Activated CD8-positive, alpha-beta memory T cell treated with anti-CD3 and anti-CD28 coated beads, Interleukin-2, amount 10 ng/mL, durations not matched to agents 7 days and 5 days (primary cell): ENCODE data around the gene LHX4. TPM values are rescaled to one million over a fixed set of nuclear protein-coding genes. Genes with fewer than 3 reads are reported as not detected.

ENCODE experiments used
- ATAC-seq: fragments of 150-1000 bp; cut with Tn5 transposase; one replicate; pipeline ENCODE4 v1.10.0; 2021; ENCODE audit warnings: moderate library complexity
- CTCF ChIA-PET: fragments of 350-600 bp; sonication (Branson Sonifier 250); formaldehyde crosslinking; loops from one replicate; lab custom pipeline; 2021; ENCODE audit warnings: antibody characterized with exemption; lab: Charles Lee
- DNase-seq: peaks from one replicate; pipeline ENCODE4 v3.0.0-alpha.2; 2020
- H3K27ac Mint-ChIP-seq: one replicate; pipeline ENCODE4 v1.8.0; 2021; ENCODE audit warnings: mild to moderate bottlenecking, mixed read lengths
- H3K27me3 Mint-ChIP-seq: one replicate; pipeline ENCODE4 v1.8.0; 2021; ENCODE audit warnings: mixed read lengths
- H3K36me3 Mint-ChIP-seq: one replicate; pipeline ENCODE4 v1.8.0; 2021; ENCODE audit warnings: mild to moderate bottlenecking, mixed read lengths
- H3K4me1 Mint-ChIP-seq: one replicate; pipeline ENCODE4 v1.8.0; 2021; ENCODE audit warnings: mixed read lengths
- H3K4me3 Mint-ChIP-seq: one replicate; pipeline ENCODE4 v1.8.0; 2021; ENCODE audit warnings: mild to moderate bottlenecking, moderate library complexity, mixed read lengths
- H3K9me3 Mint-ChIP-seq: one replicate; pipeline ENCODE4 v1.8.0; 2022; ENCODE audit warnings: low read depth, mixed read lengths
- total RNA-seq, 2 experiments: library from RNA; stranded (reverse); gene quantifications; one replicate each; pipeline ENCODE4 v1.2.3, GENCODE V29; 2021

The LHX4 gene
- total RNA-seq, 2 experiments from 2014 or later = not detected

DNA sequence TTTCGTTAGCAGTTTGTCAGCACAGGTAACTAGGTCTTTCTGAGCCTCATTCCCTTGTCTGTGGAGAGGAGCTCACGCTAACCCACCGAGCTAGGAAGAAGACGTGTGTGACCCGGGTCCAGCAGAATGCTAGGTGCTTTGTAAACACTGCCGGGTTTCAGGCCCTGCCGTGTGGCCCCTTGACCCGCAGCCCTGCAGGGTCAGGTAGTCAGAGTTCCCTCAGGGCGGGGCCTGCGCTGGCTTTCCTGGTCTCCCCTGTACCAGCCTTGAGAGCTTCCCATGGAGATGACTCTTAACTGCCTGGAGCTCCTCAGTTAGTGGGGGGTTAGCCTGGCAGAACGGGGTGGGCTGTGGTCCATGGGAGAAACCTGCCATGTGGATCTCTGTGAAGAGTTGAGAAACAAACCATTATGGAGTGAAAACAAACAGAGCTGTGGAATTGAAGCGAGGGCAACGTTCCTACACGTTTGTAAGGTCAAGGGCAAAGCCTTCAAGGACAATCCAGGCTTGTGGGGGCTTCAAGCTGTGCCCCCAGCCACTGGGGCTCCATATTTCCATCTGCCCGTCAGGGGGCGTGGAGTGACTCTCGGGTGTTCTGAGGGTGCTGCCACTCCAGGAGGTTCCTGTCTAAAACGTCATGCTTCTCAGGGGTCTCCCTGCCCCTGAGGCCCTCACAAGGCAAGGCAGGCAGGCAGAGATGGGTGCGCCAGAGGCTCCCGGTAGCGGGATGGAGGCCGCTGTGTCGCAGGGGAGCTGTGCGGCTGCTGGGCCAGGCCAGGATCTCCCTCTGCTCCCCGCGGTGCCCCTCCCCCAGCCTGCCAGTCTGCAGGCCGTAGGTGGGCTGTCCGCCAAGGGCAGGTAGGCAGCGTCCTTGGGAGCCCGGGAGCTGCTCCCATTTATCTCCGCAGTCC lies 23.8 kb downstream of the LHX4 start:
- CTCF ChIA-PET = interaction anchor here (0.6 to 3.0 kb wide), 19 partner anchors 8 to 460 kb away, joined by 3 to 25 read pairs (median 4); no protein-coding TSS in a partner anchor
- DNase-seq = no peak
- Mint-ChIP-seq H3K4me3 (no peak overlapping the region), H3K9me3 (no peaks in the 10 kb centered on the region), H3K4me1 (no peaks in the 10 kb centered on the region), H3K27me3 (no peaks in the 10 kb centered on the region), H3K27ac (no peak overlapping the region), H3K36me3 (no peaks in the 10 kb centered on the region)
- no peak for ATAC-seq

DNA sequence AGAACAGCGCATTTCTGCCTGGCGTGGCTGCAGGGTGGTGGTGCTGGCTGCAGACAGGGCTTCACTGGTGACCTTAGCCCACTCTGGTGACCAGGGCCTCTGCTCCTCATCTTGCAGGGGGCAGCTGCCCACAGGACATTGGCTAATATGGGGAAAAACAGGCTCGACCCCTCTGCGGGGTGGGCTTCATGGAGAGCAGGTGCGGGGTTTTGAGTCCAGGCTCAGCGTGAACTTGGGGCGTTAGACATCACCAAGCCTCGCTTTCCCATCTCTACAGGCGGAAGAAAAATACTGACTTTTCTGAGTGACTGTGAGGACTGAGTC lies 24.4 kb downstream of the LHX4 start:
- Mint-ChIP-seq H3K4me3 (no peak overlapping the region), H3K9me3 (no peaks in the 10 kb centered on the region), H3K4me1 (no peaks in the 10 kb centered on the region), H3K27ac (no peak overlapping the region), H3K36me3 (no peaks in the 10 kb centered on the region), H3K27me3 (no peaks in the 10 kb centered on the region)
- CTCF ChIA-PET = interaction anchor here (0.9 to 3.0 kb wide), 4 partner anchors 23 to 228 kb away, joined by 3 to 25 read pairs (median 9); no protein-coding TSS in a partner anchor
- DNase-seq (no peak), ATAC-seq (no peak)

DNA sequence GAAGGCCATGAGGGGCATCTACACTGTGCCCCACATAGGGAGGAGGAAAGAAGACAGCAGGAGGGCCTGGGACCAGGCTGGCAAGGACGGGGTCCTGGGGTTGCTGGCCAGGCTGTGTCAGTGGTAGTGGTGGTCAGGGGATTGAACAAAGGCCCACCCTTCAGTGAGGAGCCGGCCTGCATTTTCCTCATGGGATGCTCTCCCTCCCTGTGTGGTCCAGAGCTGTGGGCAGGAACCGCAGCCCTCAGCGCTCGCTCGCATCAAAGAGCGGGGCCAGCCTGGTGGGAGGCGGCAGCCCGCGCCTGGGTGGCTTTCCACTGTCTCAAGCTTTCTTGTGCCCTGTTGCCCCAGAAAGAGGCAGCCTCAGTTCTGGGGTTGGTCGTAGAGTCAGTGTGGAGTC lies 24.8 kb downstream of the LHX4 start:
- ATAC-seq (no peak), DNase-seq (no peak)
- H3K9me3 Mint-ChIP-seq = no peaks in the 10 kb centered on the region
- CTCF ChIA-PET = interaction anchor here (0.9 kb wide), 1 partner anchor 228 kb away, joined by 3 read pairs; no protein-coding TSS in a partner anchor
- H3K4me3 Mint-ChIP-seq = no peak overlapping the region
- no peak overlapping the region for H3K27ac Mint-ChIP-seq
- H3K27me3 Mint-ChIP-seq = no peaks in the 10 kb centered on the region
- H3K4me1 Mint-ChIP-seq = no peaks in the 10 kb centered on the region
- no peaks in the 10 kb centered on the region for H3K36me3 Mint-ChIP-seq

DNA sequence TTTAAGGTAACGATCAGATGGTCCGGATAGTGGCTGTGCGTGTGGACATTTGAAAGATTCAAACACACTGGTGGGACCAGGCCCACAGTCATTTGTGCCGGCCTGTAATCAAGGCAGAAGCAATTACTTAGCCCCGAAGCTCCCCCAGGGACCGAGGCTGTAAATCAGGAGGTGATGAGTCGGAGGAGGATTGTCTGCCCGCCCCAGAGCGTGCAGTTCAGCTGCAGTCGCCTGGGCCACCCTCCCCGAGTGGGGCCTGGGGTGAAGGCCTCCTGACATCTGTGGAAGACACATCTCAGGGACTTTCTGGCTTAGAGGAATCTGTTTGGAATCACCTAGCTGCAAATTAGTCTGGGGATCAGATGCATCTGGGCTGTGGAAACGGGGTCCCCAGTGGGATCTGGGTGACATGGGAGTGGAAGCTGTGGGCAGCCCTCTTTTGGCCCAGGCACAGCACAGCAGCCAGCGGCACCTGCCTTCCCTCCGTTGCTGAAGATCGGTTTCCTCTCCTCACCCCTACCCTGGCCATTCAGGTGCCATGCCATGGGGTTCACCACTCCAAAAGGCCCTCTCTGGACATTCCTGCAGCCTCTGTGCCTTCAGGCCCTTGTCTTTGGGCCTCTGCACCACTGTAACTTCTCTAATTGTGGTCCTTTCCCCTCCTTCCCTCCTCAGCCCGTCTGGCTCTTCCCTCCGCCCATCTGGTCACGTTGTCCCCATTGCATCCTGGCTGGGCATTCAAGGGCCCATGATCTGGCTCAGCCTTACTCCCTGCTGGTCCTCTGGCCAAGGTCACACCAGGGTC lies 25.7 kb downstream of the LHX4 start:
- DNase-seq (no peak), ATAC-seq (no peak)
- H3K27me3 Mint-ChIP-seq = no peaks in the 10 kb centered on the region
- CTCF ChIA-PET = no interaction called here
- no peaks in the 10 kb centered on the region for H3K4me1 Mint-ChIP-seq
- no peaks in the 10 kb centered on the region for H3K9me3 Mint-ChIP-seq
- no peak overlapping the region for H3K27ac Mint-ChIP-seq
- no peaks in the 10 kb centered on the region for H3K36me3 Mint-ChIP-seq
- no peak overlapping the region for H3K4me3 Mint-ChIP-seq

DNA sequence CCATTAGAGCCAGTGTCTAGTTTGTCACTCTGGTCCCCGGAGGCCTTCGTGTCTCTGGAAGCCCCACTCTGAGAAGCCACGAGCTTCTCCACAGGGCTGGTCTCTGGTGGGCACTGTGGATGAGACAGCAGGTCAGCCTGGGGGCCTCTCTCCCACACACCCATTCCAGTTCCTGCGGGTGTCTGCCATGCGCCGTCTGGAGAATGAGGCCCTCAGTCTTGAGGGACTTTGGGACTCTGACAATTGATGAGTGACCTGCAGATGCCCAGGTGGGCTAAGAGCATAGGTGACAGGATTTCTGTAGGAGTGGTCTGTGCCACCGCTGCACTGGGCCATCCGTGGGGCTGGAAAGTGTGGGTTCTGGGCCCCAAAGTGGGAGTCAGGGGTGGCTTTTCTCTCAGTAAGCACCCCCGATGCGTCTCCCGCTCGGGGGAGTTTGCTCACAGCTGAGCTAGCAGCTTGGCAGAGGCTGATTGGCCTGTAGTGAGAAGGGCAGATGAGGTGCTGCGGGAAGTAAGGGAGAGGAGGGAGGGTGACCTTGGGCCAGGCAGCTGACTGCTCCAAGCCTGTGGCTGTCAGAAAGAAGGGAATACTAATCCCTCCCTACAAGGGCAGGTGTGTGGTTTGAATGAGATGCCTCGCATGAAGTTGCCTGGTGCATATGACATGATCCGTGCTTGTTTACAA lies 26.4 kb downstream of the LHX4 start:
- CTCF ChIA-PET = no interaction called here
- no peak overlapping the region for H3K4me3 Mint-ChIP-seq

DNA sequence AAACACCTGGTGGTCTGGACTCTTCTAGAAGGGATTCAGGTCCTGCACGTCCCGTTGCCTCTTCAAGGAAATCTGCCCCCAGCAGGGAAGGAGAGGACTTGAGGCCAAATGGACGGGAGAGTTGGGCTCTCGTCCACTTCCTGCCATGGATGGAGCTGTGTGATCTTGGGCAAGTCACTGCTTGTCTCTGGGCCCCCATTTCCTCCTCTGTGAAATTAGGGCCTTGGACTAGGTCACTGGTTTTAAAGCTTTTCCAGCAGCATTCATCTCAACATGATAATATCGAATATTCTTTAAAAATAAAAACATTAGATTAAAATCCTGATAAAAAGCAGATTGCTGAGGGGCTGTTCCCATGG lies 26.9 kb downstream of the LHX4 start:
- ATAC-seq = no peak
- no peak for DNase-seq
- no peaks in the 10 kb centered on the region for H3K9me3 Mint-ChIP-seq
- H3K27ac Mint-ChIP-seq = no peak overlapping the region
- H3K36me3 Mint-ChIP-seq = no peaks in the 10 kb centered on the region
- no peak overlapping the region for H3K4me3 Mint-ChIP-seq
- H3K4me1 Mint-ChIP-seq = no peaks in the 10 kb centered on the region
- peaks cover 3% of the 10 kb centered on the region for H3K27me3 Mint-ChIP-seq
- CTCF ChIA-PET = no interaction called here

More for the DNA sequence above, 26.4 kb downstream of the LHX4 start:
- no peak for ATAC-seq
- no peaks in the 10 kb centered on the region for H3K4me1 Mint-ChIP-seq
- DNase-seq = no peak
- peaks cover 3% of the 10 kb centered on the region for H3K27me3 Mint-ChIP-seq
- no peaks in the 10 kb centered on the region for H3K36me3 Mint-ChIP-seq
- no peak overlapping the region for H3K27ac Mint-ChIP-seq
- no peaks in the 10 kb centered on the region for H3K9me3 Mint-ChIP-seq

DNA sequence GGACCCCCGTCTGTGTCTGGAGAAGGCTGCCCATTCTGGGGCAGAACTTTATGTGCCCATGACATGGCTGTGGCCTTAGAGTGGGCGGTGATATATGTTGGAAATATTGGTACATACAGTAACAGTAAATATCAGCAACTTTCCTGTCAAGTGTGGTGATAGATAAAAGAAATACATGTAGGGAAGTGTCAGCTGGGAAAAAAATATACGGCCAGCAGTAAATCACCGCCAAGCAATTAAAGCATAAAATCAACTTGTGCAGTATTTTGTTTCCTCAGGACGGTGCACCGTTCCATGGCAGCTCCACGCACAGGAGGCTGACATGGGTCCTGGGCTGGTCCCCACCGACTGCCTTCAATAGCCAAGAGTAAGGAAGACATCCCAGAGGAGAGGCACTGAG lies 27.4 kb downstream of the LHX4 start:
- DNase-seq = no peak
- ATAC-seq = no peak
- Mint-ChIP-seq H3K36me3 (no peaks in the 10 kb centered on the region), H3K27ac (no peak overlapping the region), H3K9me3 (no peaks in the 10 kb centered on the region), H3K4me1 (no peaks in the 10 kb centered on the region), H3K27me3 (peaks cover 3% of the 10 kb centered on the region), H3K4me3 (no peak overlapping the region)
- CTCF ChIA-PET = no interaction called here

DNA sequence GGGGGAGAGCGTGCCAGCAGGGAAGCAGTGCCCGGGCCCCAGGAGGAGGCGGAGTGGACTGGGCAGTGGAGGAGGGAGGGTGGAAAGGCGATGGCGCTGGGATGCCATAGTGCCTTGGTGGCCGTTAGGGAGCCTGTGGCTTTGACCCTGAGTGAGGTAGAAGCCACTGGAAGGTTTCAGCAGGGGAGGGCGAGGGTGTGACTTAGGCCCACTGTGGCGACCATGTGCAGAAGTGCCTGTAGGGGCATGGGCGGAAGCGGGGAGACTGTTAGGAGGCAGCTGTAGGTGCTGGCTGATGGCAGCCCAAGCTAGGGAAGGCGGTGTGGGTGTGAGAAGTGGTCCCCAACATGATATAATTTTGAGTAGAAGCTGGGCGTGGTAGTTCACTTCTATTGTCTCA lies 28.2 kb downstream of the LHX4 start:
- CTCF ChIA-PET = no interaction called here
- no peak for ATAC-seq
- no peaks in the 10 kb centered on the region for H3K9me3 Mint-ChIP-seq

DNA sequence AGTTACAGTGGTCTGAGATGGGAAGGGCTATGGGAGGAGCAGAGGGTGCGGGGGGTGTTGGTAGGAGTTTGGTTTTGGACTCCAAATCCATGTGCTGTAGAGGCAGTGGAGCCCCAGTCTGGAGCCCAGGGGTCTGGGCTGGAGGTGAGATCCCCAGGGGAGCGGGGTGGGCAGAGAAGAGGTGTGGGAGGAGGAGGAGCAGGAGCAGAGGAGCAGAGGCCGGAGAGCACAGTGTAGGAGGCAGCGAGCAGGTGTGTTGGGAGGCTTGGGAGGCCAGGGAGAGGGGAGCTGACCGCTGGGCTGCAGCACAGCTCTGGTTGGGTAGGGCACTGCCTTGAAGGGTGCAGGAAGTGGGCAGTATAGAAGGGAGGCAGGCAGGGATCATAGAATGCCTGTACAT lies 28.9 kb downstream of the LHX4 start:
- H3K36me3 Mint-ChIP-seq = no peaks in the 10 kb centered on the region
- H3K27me3 Mint-ChIP-seq = peaks cover 3% of the 10 kb centered on the region
- no peaks in the 10 kb centered on the region for H3K4me1 Mint-ChIP-seq
- H3K9me3 Mint-ChIP-seq = no peaks in the 10 kb centered on the region
- CTCF ChIA-PET = no interaction called here
- ATAC-seq (no peak), DNase-seq (no peak)
- H3K4me3 Mint-ChIP-seq = no peak overlapping the region
- H3K27ac Mint-ChIP-seq = no peak overlapping the region

More for the DNA sequence above, 28.2 kb downstream of the LHX4 start:
- no peaks in the 10 kb centered on the region for H3K4me1 Mint-ChIP-seq
- no peak overlapping the region for H3K27ac Mint-ChIP-seq
- peaks cover 3% of the 10 kb centered on the region for H3K27me3 Mint-ChIP-seq
- no peak for DNase-seq
- H3K36me3 Mint-ChIP-seq = no peaks in the 10 kb centered on the region
- no peak overlapping the region for H3K4me3 Mint-ChIP-seq

DNA sequence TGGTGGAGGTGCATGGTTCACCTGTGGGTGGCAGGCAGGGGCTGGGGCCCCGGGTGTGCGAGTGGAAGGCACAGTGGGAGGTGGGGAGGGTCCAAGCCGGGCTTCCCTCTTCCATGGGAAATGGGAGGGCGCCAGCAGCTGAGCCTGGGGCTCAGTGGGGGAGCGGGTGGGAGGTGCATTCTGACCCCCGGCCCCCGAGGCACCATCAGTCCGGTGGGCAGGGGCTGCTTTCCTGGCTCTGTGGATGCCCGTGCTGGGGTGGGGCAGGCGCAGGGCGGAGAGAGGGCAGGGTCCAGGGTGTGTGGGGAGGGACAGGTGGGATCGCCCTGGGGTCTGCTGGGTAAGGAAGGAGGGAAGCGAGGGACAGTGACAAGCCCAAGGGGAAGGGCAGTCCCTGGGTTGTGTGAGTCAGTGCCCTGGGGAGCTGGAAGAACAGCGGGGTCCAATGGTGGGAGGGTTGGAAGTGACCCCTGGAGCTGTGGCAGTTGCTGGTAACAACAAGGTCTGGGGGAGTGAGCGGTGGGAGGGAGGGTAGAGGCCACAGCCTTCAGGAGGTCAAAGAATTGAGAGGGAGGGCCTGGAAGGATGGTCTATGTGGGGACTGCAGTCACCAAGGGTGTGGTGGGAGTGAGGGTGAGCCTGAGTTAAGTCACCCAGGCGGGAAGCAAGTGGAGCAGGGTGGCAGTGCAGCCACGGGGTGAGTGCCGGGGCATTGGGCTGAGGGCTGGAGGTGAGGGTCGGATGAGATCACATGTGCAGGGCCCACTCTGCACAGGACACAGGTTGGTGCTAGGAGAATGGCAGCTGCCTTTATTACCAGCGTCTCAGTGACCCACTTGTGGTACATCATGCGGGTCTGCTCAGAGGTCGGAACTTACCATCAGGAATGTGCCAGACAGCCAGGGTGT lies 29.6 kb downstream of the LHX4 start:
- Mint-ChIP-seq H3K27ac (no peak overlapping the region), H3K4me3 (no peak overlapping the region), H3K36me3 (no peaks in the 10 kb centered on the region), H3K27me3 (peaks cover 3% of the 10 kb centered on the region), H3K4me1 (no peaks in the 10 kb centered on the region), H3K9me3 (no peaks in the 10 kb centered on the region)
- CTCF ChIA-PET = no interaction called here
- ATAC-seq (no peak), DNase-seq (no peak)

DNA sequence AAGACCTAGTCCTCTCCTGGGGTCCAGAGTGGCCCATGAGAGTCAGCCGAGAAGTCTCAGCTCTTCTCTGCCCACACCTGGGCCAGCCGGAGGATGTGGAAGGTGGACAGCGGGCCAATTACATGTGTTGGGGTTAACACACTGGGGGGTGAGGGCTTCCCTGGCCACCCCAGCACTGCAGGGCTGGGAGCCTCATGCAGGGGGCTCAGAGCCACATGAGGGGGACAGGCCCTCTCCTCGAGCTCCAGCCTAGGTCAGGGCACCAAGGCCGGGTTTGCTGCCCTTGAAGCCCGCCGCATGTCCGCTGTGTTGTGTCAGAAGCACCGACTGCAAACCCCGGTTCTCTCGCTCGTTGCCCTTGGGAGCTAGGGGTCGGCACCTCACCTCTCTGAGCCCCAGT lies 30.5 kb downstream of the LHX4 start:
- H3K27me3 Mint-ChIP-seq = peaks cover 3% of the 10 kb centered on the region
- no peak overlapping the region for H3K27ac Mint-ChIP-seq
- ATAC-seq = no peak
- CTCF ChIA-PET = interaction anchor here (1.0 to 2.1 kb wide), 4 partner anchors 7 to 223 kb away, joined by 4 to 12 read pairs (median 5); no protein-coding TSS in a partner anchor
- no peak for DNase-seq
- no peaks in the 10 kb centered on the region for H3K4me1 Mint-ChIP-seq
- no peaks in the 10 kb centered on the region for H3K36me3 Mint-ChIP-seq
- no peaks in the 10 kb centered on the region for H3K9me3 Mint-ChIP-seq
- no peak overlapping the region for H3K4me3 Mint-ChIP-seq

DNA sequence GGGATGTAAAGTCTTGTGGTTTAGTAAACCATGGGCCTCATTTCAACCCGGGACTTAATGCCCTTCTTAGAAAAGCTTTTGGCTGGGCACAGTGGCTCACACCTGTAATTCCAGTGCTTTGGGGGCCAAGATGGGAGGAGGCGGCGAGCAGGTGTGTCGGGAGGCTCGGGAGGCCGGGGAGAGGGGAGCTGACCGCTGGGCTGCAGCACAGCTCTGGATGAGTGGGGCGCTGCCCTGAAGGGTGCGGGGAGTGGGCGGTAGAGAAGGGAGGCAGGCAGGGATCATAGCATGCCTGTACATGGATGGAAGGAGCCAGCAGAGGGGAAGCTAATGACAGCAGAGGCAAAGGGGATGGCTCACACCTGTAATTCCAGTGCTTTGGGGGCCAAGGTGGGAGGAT lies 31.0 kb downstream of the LHX4 start:
- no peak for DNase-seq
- Mint-ChIP-seq H3K9me3 (no peaks in the 10 kb centered on the region), H3K4me3 (no peak overlapping the region), H3K36me3 (no peaks in the 10 kb centered on the region), H3K27ac (no peak overlapping the region), H3K4me1 (no peaks in the 10 kb centered on the region), H3K27me3 (peaks cover 3% of the 10 kb centered on the region)
- no peak for ATAC-seq
- CTCF ChIA-PET = interaction anchor here (0.6 to 2.1 kb wide), 5 partner anchors 8 to 551 kb away, joined by 4 to 12 read pairs (median 5); no protein-coding TSS in a partner anchor
